Activated CD8-positive, alpha-beta memory T cell treated with anti-CD3 and anti-CD28 coated beads, Interleukin-2, amount 50 U/mL, for 1 hour (primary cell): ENCODE data around the gene DOCK3.

Experiments used
- DNase-seq: peaks from one replicate; pipeline ENCODE4 v3.0.0-alpha.2; 2020; ENCODE audit errors: extremely low read depth

Gene DOCK3

GRCh38 chr3:50674349-50675178 is at the start of gene DOCK3:
TSS of gene DOCK3 (plus strand) at chr3:50674927. CDS start at chr3:50675264, 337 bp downstream.
- DNase-seq, result no peak

GRCh38 chr3:50625231-50626182 is 49.2 kb upstream of the DOCK3 start:
- no peak for DNase-seq

- DNase-seq, result no peak
These were observed 48.3 kb upstream of the DOCK3 start for GRCh38 chr3:50626401-50626800.

- no peak for DNase-seq
These were observed 47.2 kb upstream of the DOCK3 start for GRCh38 chr3:50627407-50628051.

GRCh38 chr3:50628601-50629000 is 46.1 kb upstream of the DOCK3 start:
- DNase-seq, result no peak

- no peak for DNase-seq
These were observed 44.3 kb upstream of the DOCK3 start for GRCh38 chr3:50630394-50630793.

- no peak for DNase-seq
These were observed 43.9 kb upstream of the DOCK3 start for GRCh38 chr3:50630877-50631276.

- no peak for DNase-seq
These were observed 42.3 kb upstream of the DOCK3 start for GRCh38 chr3:50632450-50632849.

- DNase-seq, result no peak
These were observed 41.4 kb upstream of the DOCK3 start for GRCh38 chr3:50633230-50633790.

GRCh38 chr3:50635066-50635465 is 39.7 kb upstream of the DOCK3 start:
- no peak for DNase-seq

GRCh38 chr3:50637011-50637410 is 37.7 kb upstream of the DOCK3 start:
- no peak for DNase-seq

GRCh38 chr3:50637945-50638344 is 36.8 kb upstream of the DOCK3 start:
- DNase-seq, result no peak

GRCh38 chr3:50639055-50639494 is 35.7 kb upstream of the DOCK3 start:
- DNase-seq, result no peak

- no peak for DNase-seq
These were observed 32.3 kb upstream of the DOCK3 start for GRCh38 chr3:50642382-50642781.

GRCh38 chr3:50644561-50644960 is 30.2 kb upstream of the DOCK3 start:
- DNase-seq, result no peak

- DNase-seq, result no peak
These were observed 29.3 kb upstream of the DOCK3 start for GRCh38 chr3:50645378-50645777.

- no peak for DNase-seq
These were observed 26.4 kb upstream of the DOCK3 start for GRCh38 chr3:50648313-50648712.

- DNase-seq, result no peak
These were observed 25.8 kb upstream of the DOCK3 start for GRCh38 chr3:50648944-50649343.

GRCh38 chr3:50649451-50649931 is 25.2 kb upstream of the DOCK3 start:
- no peak for DNase-seq

GRCh38 chr3:50650018-50650417 is 24.7 kb upstream of the DOCK3 start:
- DNase-seq, result no peak

GRCh38 chr3:50651445-50651844 is 23.3 kb upstream of the DOCK3 start:
- DNase-seq, result no peak
